Naive thymus-derived CD4-positive, alpha-beta T cell (primary cell): ENCODE results near the gene RAB7A. TPM values are rescaled to one million over a fixed set of nuclear protein-coding genes. Genes with fewer than 3 reads are reported as not detected.
"Not testable (repeated sequence)": the region's sequence is repeated elsewhere in the genome, so short reads cannot be mapped to it uniquely, and the experiment has no call there.

Experiments
- ATAC-seq: fragments of 150-1000 bp; cut with Tn5 transposase; 2 replicates; pipeline ENCODE4 v1.10.0; 2021; ENCODE audit warnings: mild to moderate bottlenecking, moderate library complexity
- CTCF ChIA-PET: fragments of 350-600 bp; sonication (Branson Sonifier 250); formaldehyde crosslinking; loops from one replicate; lab custom pipeline; 2021; ENCODE audit warnings: antibody characterized with exemption; lab: Charles Lee
- POLR2A ChIA-PET: fragments of 350-600 bp; sonication (Branson Sonifier 250); formaldehyde crosslinking; loops from one replicate; lab custom pipeline; 2021; ENCODE audit warnings: antibody characterized with exemption, inconsistent platforms; lab: Charles Lee
- DNase-seq, 9 donors: peaks; one replicate each; pipeline versions ENCODE4 v3.0.0 to v3.0.0-alpha.2; 2020 to 2022; ENCODE audit warnings: mixed read lengths in 1 of 9
- H3K27ac ChIP-seq: one replicate; pipeline ENCODE4 v1.7.0; 2013; ENCODE audit warnings: mild to moderate bottlenecking, low read depth, low read length, moderate library complexity
- H3K27me3 ChIP-seq, 2 donors: one replicate each; pipeline ENCODE4 v1.7.0; 2013; ENCODE audit warnings: low read length in 2 of 2, mild to moderate bottlenecking in 2 of 2, moderate library complexity in 2 of 2; ENCODE audit not compliant: control insufficient read depth in 2 of 2, insufficient read depth in 2 of 2
- H3K36me3 ChIP-seq, 3 experiments: 1 replicate in 2 of 3; 2 replicates in 1 of 3; pipeline ENCODE4 v1.7.0; 2013; ENCODE audit warnings: low read length in 3 of 3, mild to moderate bottlenecking in 3 of 3, moderate library complexity in 1 of 3; ENCODE audit not compliant: insufficient read depth in 3 of 3, control insufficient read depth in 2 of 3
- H3K4me1 ChIP-seq, 2 donors: one replicate each; pipeline ENCODE4 v1.7.0; 2013; ENCODE audit warnings: low read length in 2 of 2, mild to moderate bottlenecking in 2 of 2, moderate library complexity in 1 of 2; ENCODE audit not compliant: control insufficient read depth in 2 of 2, insufficient read depth in 2 of 2
- H3K4me3 ChIP-seq: 2 replicates; pipeline ENCODE4 v1.7.0; 2013; ENCODE audit warnings: mild to moderate bottlenecking, low read length
- H3K9me3 ChIP-seq, 3 experiments: 1 replicate in 2 of 3; 2 replicates in 1 of 3; pipeline ENCODE4 v1.7.0; 2013; ENCODE audit warnings: low read length in 3 of 3; ENCODE audit not compliant: control insufficient read depth in 2 of 3
- H3K27ac Mint-ChIP-seq, 9 donors: one replicate each; pipeline ENCODE4 v1.8.0; 2020 to 2022; ENCODE audit warnings: mixed read lengths in 9 of 9, mild to moderate bottlenecking in 8 of 9, moderate library complexity in 5 of 9, inconsistent platforms in 2 of 9
- H3K27me3 Mint-ChIP-seq, 5 donors: one replicate each; pipeline ENCODE4 v1.8.0; 2021 to 2022; ENCODE audit warnings: mixed read lengths in 5 of 5, mild to moderate bottlenecking in 1 of 5
- H3K36me3 Mint-ChIP-seq, 5 donors: one replicate each; pipeline ENCODE4 v1.8.0; 2020 to 2022; ENCODE audit warnings: mixed read lengths in 5 of 5, mild to moderate bottlenecking in 3 of 5, inconsistent platforms in 1 of 5
- H3K4me1 Mint-ChIP-seq, 7 donors: one replicate each; pipeline ENCODE4 v1.8.0; 2020 to 2022; ENCODE audit warnings: mixed read lengths in 7 of 7, mild to moderate bottlenecking in 3 of 7, inconsistent platforms in 1 of 7
- H3K4me3 Mint-ChIP-seq, 10 donors: one replicate each; pipeline ENCODE4 v1.8.0; 2020 to 2022; ENCODE audit warnings: mild to moderate bottlenecking in 10 of 10, mixed read lengths in 10 of 10, moderate library complexity in 6 of 10, inconsistent platforms in 2 of 10
- H3K9me3 Mint-ChIP-seq, 11 donors: one replicate each; pipeline ENCODE4 v1.8.0; 2020 to 2022; ENCODE audit warnings: mixed read lengths in 11 of 11, mild to moderate bottlenecking in 4 of 11, inconsistent platforms in 1 of 11, moderate library complexity in 1 of 11
- intact Hi-C, 2 donors: fragments of 100-400 bp; cut with micrococcal nuclease; formaldehyde crosslinking; loops; one replicate each; pipeline ENCODE4 v1.15.1; 2023
- polyA plus RNA-seq, 2 donors: library from polyadenylated mRNA; unstranded; fragments of 300-500 nt; fragmentation: Illumina TruSeq; gene quantifications; one replicate each; pipeline ENCODE4 v1.2.3, GENCODE V29; 2021
- total RNA-seq, 6 experiments: library from RNA in 5 of 6; stranded (reverse) in 5 of 6; gene quantifications; 1 replicate in 5 of 6; 2 replicates in 1 of 6; pipeline ENCODE4 v1.2.3 and lab custom pipeline; 2021 to 2026

Gene RAB7A
- total and polyA plus RNA-seq, 7 experiments from 2014 or later = 124 to 249 (median 175) TPM

- Mint-ChIP-seq H3K27ac (no peak overlapping the region), H3K4me1 (peaks cover 1 to 11% (median 6%) of the 10 kb centered on the region in 7 donors), H3K27me3 (peaks cover 0 to 5% (median 0%) of the 10 kb centered on the region in 5 donors), H3K36me3 (no peaks in the 10 kb centered on the region), H3K9me3 (peaks cover 0 to 2% (median 0%) of the 10 kb centered on the region in 11 donors), H3K4me3 (no peak overlapping the region)
- H3K4me3 ChIP-seq = no peak overlapping the region
- CTCF ChIA-PET = no interaction called here
- no peaks in the 10 kb centered on the region for H3K36me3 ChIP-seq
- POLR2A ChIA-PET = no interaction called here
- no peaks in the 10 kb centered on the region for H3K9me3 ChIP-seq
- H3K4me1 ChIP-seq = peaks cover 0 to 3% of the 10 kb centered on the region in 2 donors
- no peak overlapping the region for H3K27ac ChIP-seq
- ATAC-seq (no peak), DNase-seq (no peak)
- intact Hi-C loops = no loop called here
- H3K27me3 ChIP-seq = no peaks in the 10 kb centered on the region
Observed at GRCh38 chr3:128709506-128710210, 16.3 kb upstream of the RAB7A start.

GRCh38 chr3:128710816-128711433, 15.1 kb upstream of the RAB7A start:
- Histone ChIP-seq H3K4me3 (no peak overlapping the region), H3K36me3 (no peaks in the 10 kb centered on the region), H3K27ac (no peak overlapping the region), H3K4me1 (peaks cover 0 to 12% of the 10 kb centered on the region in 2 donors), H3K9me3 (no peaks in the 10 kb centered on the region), H3K27me3 (no peaks in the 10 kb centered on the region)
- ATAC-seq (no peak), DNase-seq (no peak)
- peaks cover 8 to 19% (median 14%) of the 10 kb centered on the region in 7 donors for H3K4me1 Mint-ChIP-seq
- H3K4me3 Mint-ChIP-seq = no peak overlapping the region
- intact Hi-C loops = no loop called here
- ChIA-PET CTCF (no interaction called here), POLR2A (no interaction called here)
- peak overlapping the region in 1 of 9 donors; percentile 33 for H3K27ac Mint-ChIP-seq
- peaks cover 0 to 2% (median 0%) of the 10 kb centered on the region in 11 donors for H3K9me3 Mint-ChIP-seq
- peaks cover 0 to 5% (median 0%) of the 10 kb centered on the region in 5 donors for H3K27me3 Mint-ChIP-seq
- H3K36me3 Mint-ChIP-seq = no peaks in the 10 kb centered on the region

DNA sequence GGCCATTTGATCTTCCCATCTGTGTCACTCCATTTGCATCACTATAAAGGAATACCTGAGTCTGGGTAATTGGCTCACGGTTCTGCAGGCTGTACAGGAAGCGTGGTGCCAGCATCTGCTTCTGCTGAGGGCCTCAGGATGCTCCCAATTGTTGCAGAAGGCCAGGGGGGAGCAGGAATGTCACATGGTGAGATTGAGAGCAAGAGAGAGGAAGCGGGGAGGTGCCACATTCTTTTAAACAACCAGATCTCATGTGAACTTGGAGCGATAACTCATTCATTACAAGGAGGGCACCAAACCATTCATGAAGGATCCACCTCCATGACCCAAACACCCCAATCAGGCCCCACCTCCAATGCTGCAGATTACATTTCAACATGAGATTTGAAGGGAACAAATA, 13.1 kb upstream of the RAB7A start:
- Histone ChIP-seq H3K9me3 (no peaks in the 10 kb centered on the region), H3K4me1 (peaks cover 0 to 14% of the 10 kb centered on the region in 2 donors), H3K36me3 (no peaks in the 10 kb centered on the region), H3K27ac (no peak overlapping the region), H3K27me3 (no peaks in the 10 kb centered on the region), H3K4me3 (no peak overlapping the region)
- Mint-ChIP-seq H3K27ac (peak overlapping the region in 2 of 9 donors; percentile 1 to 67), H3K4me3 (no peak overlapping the region), H3K4me1 (peaks cover 8 to 29% (median 16%) of the 10 kb centered on the region in 7 donors), H3K27me3 (no peaks in the 10 kb centered on the region), H3K36me3 (no peaks in the 10 kb centered on the region), H3K9me3 (peaks cover 0 to under 1% (median 0%) of the 10 kb centered on the region in 11 donors)
- ATAC-seq = no peak
- intact Hi-C loops = no loop called here
- POLR2A ChIA-PET = interaction anchor here (0.6 kb wide), 1 partner anchor 32 kb away, joined by 4 read pairs; no protein-coding TSS in a partner anchor
- no peak for DNase-seq
- CTCF ChIA-PET = no interaction called here

- POLR2A ChIA-PET = interaction anchor here (0.6 to 1.8 kb wide), 12 partner anchors 8 to 662 kb away, joined by 3 to 18 read pairs (median 3); partner anchors contain the start of gene RAB7A
- Histone ChIP-seq H3K36me3 (no peaks in the 10 kb centered on the region), H3K4me3 (no peak overlapping the region), H3K27me3 (no peaks in the 10 kb centered on the region), H3K4me1 (peaks cover 0 to 21% of the 10 kb centered on the region in 2 donors), H3K9me3 (no peaks in the 10 kb centered on the region), H3K27ac (peak overlapping the region; percentile 48)
- DNase-seq (peak in 8 of 9 donors; percentile 30 to 53 (median 44)), ATAC-seq (peak; percentile 94)
- CTCF ChIA-PET = interaction anchor here (0.9 kb wide), 1 partner anchor 77 kb away, joined by 3 read pairs; no protein-coding TSS in a partner anchor
- peak overlapping the region; percentile 9 to 77 (median 68) for H3K4me3 Mint-ChIP-seq
- H3K36me3 Mint-ChIP-seq = no peaks in the 10 kb centered on the region
- peaks cover 8 to 40% (median 27%) of the 10 kb centered on the region in 7 donors for H3K4me1 Mint-ChIP-seq
- peaks cover 0 to under 1% (median 0%) of the 10 kb centered on the region in 5 donors for H3K27me3 Mint-ChIP-seq
- intact Hi-C loops = loop anchor here in 1 of 2 donors (1.0 to 2.0 kb wide), 3 partner anchors 11 to 34 kb away; partner anchors contain the start of gene RAB7A
- H3K27ac Mint-ChIP-seq = peak overlapping the region; percentile 65 to 96 (median 90)
- peaks cover 0 to 1% (median 0%) of the 10 kb centered on the region in 11 donors for H3K9me3 Mint-ChIP-seq
Observed at GRCh38 chr3:128714887-128715491, 11.0 kb upstream of the RAB7A start.

DNA sequence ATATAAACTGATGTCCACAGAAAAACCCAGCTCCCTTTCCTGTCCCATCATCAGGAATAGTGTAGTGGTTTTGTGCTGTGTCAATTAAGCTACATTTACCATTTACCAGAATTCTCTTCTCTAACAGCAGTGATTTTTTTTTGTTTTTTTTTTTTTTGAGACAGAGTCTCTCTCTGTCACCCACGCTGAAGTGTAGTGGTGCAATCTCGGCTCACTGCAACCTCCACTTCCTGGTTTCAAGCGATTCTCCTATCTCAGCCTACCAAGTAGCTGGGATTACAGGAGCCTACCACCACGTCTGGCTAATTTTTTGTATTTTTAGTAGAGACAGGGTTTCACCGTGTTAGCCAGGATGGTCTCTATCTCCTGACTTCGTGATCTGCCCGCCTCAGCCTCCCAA, 7.1 kb upstream of the RAB7A start:
- H3K9me3 Mint-ChIP-seq, H3K27me3 Mint-ChIP-seq, H3K27me3 ChIP-seq, intact Hi-C loops, H3K36me3 Mint-ChIP-seq, H3K4me3 ChIP-seq, DNase-seq, H3K9me3 ChIP-seq, ATAC-seq, H3K36me3 ChIP-seq, H3K27ac ChIP-seq: not testable (repeated sequence)
- H3K4me1 ChIP-seq = peaks cover 0 to 21% of the 10 kb centered on the region in 2 donors
- peak overlapping the region in 6 of 9 donors; percentile 45 to 80 (median 54) for H3K27ac Mint-ChIP-seq
- peak overlapping the region in 3 of 10 donors; percentile 21 to 33 (median 23) for H3K4me3 Mint-ChIP-seq
- POLR2A ChIA-PET = interaction anchor here (0.7 to 1.1 kb wide), 2 partner anchors 27 kb away, joined by 3 read pairs; no protein-coding TSS in a partner anchor
- peaks cover 6 to 33% (median 27%) of the 10 kb centered on the region in 7 donors for H3K4me1 Mint-ChIP-seq
- CTCF ChIA-PET = interaction anchor here (0.9 to 1.1 kb wide), 2 partner anchors 38 to 81 kb away, joined by 3 to 5 read pairs; no protein-coding TSS in a partner anchor

DNA sequence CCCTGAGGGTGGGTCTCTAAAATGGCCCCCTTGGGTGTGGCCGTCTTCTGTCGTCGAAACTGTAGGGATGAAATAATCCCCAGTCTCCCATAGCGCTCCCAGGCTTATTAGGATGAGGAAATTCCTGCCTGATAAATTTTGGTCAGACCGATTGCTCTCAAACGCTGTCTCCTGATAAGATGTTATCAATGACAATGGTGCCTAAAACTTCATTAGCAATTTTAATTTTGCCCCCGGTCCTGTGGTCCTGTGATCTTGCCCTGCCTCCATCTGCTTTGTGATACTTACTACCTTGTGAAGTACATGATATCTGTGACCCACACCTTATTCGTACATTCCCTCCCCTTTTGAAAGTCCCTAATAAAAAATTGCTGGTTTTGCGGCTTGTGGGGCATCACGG, 5.1 kb upstream of the RAB7A start:
- DNase-seq = no peak

More for the DNA sequence above, 5.1 kb upstream of the RAB7A start:
- Histone ChIP-seq H3K27ac (no peak overlapping the region), H3K4me3 (no peak overlapping the region), H3K4me1 (peaks cover 3 to 16% of the 10 kb centered on the region in 2 donors), H3K27me3 (no peaks in the 10 kb centered on the region), H3K36me3 (no peaks in the 10 kb centered on the region), H3K9me3 (no peaks in the 10 kb centered on the region)
- Mint-ChIP-seq H3K27me3 (peaks cover 0 to 9% (median 0%) of the 10 kb centered on the region in 5 donors), H3K9me3 (peaks cover 0 to 7% (median 0%) of the 10 kb centered on the region in 11 donors), H3K4me3 (no peak overlapping the region), H3K27ac (peak overlapping the region in 3 of 9 donors; percentile 9 to 29 (median 21)), H3K4me1 (peaks cover 9 to 40% (median 30%) of the 10 kb centered on the region in 7 donors), H3K36me3 (peaks cover 0 to 6% (median 0%) of the 10 kb centered on the region in 5 donors)
- POLR2A ChIA-PET = no interaction called here
- ATAC-seq = no peak
- CTCF ChIA-PET = no interaction called here
- intact Hi-C loops = loop anchor here in 1 of 2 donors (10.0 kb wide), 2 partner anchors 404 to 554 kb away; partner anchors contain the start of genes HMCES and RAB43
